ENCODE measurements around the gene ESF1. TPM values are rescaled to one million over a fixed set of nuclear protein-coding genes. Genes with fewer than 3 reads are reported as not detected.
A peak's percentile ranks its signal among the peaks of the same experiment; 100 is the strongest.

Gene ESF1
- total and polyA plus RNA-seq, 2 experiments from 2014 or later: 20.5 to 71.7 TPM

DNA sequence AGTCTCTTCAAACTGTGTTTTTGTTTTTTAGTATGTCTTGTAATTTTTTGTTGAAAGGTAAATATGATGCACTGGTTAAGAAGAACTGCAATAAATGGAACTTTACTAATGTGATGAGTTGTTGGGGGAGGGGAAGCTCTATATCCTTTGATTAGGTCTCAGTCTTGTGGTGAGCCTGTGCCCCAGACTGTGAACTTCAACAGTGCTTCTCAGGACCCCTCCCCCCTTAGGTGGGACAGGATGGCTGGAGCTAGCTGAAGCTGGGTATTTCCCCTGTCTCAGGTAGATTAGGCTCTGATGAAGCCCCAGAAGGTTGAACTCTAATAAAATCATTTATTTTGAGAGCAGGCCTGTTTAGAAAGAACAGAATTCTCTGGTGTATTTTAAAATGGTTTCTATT, 114.6 kb downstream of the ESF1 start:
- no peaks in the 10 kb centered on the region for H3K27me3 ChIP-seq (ENCODE audit: insufficient read depth)
- H3K36me3 ChIP-seq (ENCODE audit: insufficient read depth): no peaks in the 10 kb centered on the region
- H3K4me3 ChIP-seq: no peak overlapping the region
- peak overlapping the region; percentile 72; the same call in 1 of the 2 replicates for H2AFZ ChIP-seq
- H3K9me2 ChIP-seq (ENCODE audit: insufficient read depth): no peaks in the 10 kb centered on the region
- H3K9me3 Mint-ChIP-seq: no peaks in the 10 kb centered on the region
- TF ChIP-seq NANOG (IDR thresholded peaks at IDR 0.05; ENCODE audit: borderline replicate concordance) (no peak), CTCF (conservative IDR thresholded peaks at IDR 0.05; ENCODE audit: low read depth in 2 of 2) (no peak), JUNB (IDR thresholded peaks at IDR 0.05; ENCODE audit: unreplicated experiment) (no peak), REST (IDR thresholded peaks at IDR 0.05; ENCODE audit: unreplicated experiment) (no peak), STAT1 (IDR thresholded peaks at IDR 0.05; ENCODE audit: unreplicated experiment) (no peak), EZH2phosphoT487 (IDR thresholded peaks at IDR 0.05; ENCODE audit: unreplicated experiment) (no peak), ETS1 (IDR thresholded peaks at IDR 0.05) (no peak), POLR2AphosphoS5 (IDR thresholded peaks at IDR 0.05; ENCODE audit: low read depth) (no peak), EZH2 (IDR thresholded peaks at IDR 0.05; ENCODE audit: low read depth, unreplicated experiment) (no peak), CREB1 (CRISPR knock-in tag; IDR thresholded peaks at IDR 0.05; ENCODE audit: low read depth) (no peak), ZNF331 (CRISPR knock-in tag; IDR thresholded peaks at IDR 0.05; ENCODE audit: low read depth) (no peak), ZNF114 (CRISPR knock-in tag; IDR thresholded peaks at IDR 0.05) (no peak)
- TF ChIP-seq, protein P1, sequence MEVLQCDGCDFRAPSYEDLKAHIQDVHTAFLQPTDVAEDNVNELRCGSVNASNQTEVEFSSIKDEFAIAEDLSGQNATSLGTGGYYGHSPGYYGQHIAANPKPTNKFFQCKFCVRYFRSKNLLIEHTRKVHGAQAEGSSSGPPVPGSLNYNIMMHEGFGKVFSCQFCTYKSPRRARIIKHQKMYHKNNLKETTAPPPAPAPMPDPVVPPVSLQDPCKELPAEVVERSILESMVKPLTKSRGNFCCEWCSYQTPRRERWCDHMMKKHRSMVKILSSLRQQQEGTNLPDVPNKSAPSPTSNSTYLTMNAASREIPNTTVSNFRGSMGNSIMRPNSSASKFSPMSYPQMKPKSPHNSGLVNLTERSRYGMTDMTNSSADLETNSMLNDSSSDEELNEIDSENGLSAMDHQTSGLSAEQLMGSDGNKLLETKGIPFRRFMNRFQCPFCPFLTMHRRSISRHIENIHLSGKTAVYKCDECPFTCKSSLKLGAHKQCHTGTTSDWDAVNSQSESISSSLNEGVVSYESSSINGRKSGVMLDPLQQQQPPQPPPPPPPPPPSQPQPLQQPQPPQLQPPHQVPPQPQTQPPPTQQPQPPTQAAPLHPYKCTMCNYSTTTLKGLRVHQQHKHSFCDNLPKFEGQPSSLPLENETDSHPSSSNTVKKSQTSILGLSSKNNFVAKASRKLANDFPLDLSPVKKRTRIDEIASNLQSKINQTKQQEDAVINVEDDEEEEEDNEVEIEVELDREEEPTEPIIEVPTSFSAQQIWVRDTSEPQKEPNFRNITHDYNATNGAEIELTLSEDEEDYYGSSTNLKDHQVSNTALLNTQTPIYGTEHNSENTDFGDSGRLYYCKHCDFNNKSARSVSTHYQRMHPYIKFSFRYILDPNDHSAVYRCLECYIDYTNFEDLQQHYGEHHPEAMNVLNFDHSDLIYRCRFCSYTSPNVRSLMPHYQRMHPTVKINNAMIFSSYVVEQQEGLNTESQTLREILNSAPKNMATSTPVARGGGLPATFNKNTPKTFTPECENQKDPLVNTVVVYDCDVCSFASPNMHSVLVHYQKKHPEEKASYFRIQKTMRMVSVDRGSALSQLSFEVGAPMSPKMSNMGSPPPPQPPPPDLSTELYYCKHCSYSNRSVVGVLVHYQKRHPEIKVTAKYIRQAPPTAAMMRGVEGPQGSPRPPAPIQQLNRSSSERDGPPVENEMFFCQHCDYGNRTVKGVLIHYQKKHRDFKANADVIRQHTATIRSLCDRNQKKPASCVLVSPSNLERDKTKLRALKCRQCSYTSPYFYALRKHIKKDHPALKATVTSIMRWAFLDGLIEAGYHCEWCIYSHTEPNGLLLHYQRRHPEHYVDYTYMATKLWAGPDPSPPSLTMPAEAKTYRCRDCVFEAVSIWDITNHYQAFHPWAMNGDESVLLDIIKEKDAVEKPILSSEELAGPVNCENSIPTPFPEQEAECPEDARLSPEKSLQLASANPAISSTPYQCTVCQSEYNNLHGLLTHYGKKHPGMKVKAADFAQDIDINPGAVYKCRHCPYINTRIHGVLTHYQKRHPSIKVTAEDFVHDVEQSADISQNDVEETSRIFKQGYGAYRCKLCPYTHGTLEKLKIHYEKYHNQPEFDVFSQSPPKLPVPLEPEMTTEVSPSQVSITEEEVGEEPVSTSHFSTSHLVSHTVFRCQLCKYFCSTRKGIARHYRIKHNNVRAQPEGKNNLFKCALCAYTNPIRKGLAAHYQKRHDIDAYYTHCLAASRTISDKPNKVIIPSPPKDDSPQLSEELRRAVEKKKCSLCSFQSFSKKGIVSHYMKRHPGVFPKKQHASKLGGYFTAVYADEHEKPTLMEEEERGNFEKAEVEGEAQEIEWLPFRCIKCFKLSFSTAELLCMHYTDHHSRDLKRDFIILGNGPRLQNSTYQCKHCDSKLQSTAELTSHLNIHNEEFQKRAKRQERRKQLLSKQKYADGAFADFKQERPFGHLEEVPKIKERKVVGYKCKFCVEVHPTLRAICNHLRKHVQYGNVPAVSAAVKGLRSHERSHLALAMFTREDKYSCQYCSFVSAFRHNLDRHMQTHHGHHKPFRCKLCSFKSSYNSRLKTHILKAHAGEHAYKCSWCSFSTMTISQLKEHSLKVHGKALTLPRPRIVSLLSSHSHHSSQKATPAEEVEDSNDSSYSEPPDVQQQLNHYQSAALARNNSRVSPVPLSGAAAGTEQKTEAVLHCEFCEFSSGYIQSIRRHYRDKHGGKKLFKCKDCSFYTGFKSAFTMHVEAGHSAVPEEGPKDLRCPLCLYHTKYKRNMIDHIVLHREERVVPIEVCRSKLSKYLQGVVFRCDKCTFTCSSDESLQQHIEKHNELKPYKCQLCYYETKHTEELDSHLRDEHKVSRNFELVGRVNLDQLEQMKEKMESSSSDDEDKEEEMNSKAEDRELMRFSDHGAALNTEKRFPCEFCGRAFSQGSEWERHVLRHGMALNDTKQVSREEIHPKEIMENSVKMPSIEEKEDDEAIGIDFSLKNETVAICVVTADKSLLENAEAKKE (CRISPR knock-in tag; IDR thresholded peaks at IDR 0.05): no peak
- DNase-seq (ENCODE audit: low spot score) (peak; percentile 42), ATAC-seq (peak; percentile 81)
- peaks cover 2% of the 10 kb centered on the region for H3K27me3 Mint-ChIP-seq (ENCODE audit: insufficient read depth, low read depth, poor library complexity)
- peaks cover 7% of the 10 kb centered on the region; the same call in 2 of the 3 replicates for H3K4me1 Mint-ChIP-seq
- 0 out of 2 replicates have a peak overlapping the region, but pooled peaks have one; percentile 22 for H3K4me2 ChIP-seq
- no peak overlapping the region for H3K27ac Mint-ChIP-seq
- H3K27ac ChIP-seq (ENCODE audit: low read depth): no peak overlapping the region
- no peaks in the 10 kb centered on the region for H3F3A ChIP-seq (replicated peaks; ENCODE audit: low read depth)
- no peaks in the 10 kb centered on the region for H4K20me1 ChIP-seq (replicated peaks; ENCODE audit: insufficient read depth)
- H3K36me3 Mint-ChIP-seq (ENCODE audit: low read depth): no peaks in the 10 kb centered on the region
- H3K79me2 ChIP-seq (replicated peaks; ENCODE audit: insufficient read depth): no peaks in the 10 kb centered on the region
- no peak overlapping the region for H3K4me3 Mint-ChIP-seq
- peaks cover 6% of the 10 kb centered on the region; the same call in 1 of the 2 replicates for H3K4me1 ChIP-seq (ENCODE audit: insufficient read depth)
